LNCaP clone FGC (cell line): ENCODE data around the gene CAMK2A.

Experiments
- DNase-seq: peaks from one replicate; pipeline ENCODE4 v3.0.0-alpha.2; 2011; ENCODE audit warnings: low read depth
- H3K4me3 ChIP-seq: 2 replicates; pipeline ENCODE4 v1.5.1; 2011; ENCODE audit warnings: mild to moderate bottlenecking, low read depth, low read length, control low read depth
- TF ChIP-seq, protein P1 (sequence below): IDR thresholded peaks from 2 replicates; pipeline ENCODE4 v1.5.1; 2012; ENCODE audit warnings: mild to moderate bottlenecking; ENCODE audit not compliant: control insufficient read depth, insufficient read depth; ENCODE audit errors: extremely low read depth

The CAMK2A gene

GRCh38 chr5:150297236-150297890, 7.8 kb upstream of the CAMK2A start:
- no peak overlapping the region for H3K4me3 ChIP-seq
- TF ChIP-seq, protein P1, sequence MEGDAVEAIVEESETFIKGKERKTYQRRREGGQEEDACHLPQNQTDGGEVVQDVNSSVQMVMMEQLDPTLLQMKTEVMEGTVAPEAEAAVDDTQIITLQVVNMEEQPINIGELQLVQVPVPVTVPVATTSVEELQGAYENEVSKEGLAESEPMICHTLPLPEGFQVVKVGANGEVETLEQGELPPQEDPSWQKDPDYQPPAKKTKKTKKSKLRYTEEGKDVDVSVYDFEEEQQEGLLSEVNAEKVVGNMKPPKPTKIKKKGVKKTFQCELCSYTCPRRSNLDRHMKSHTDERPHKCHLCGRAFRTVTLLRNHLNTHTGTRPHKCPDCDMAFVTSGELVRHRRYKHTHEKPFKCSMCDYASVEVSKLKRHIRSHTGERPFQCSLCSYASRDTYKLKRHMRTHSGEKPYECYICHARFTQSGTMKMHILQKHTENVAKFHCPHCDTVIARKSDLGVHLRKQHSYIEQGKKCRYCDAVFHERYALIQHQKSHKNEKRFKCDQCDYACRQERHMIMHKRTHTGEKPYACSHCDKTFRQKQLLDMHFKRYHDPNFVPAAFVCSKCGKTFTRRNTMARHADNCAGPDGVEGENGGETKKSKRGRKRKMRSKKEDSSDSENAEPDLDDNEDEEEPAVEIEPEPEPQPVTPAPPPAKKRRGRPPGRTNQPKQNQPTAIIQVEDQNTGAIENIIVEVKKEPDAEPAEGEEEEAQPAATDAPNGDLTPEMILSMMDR, result no peak
- DNase-seq, result no peak

GRCh38 chr5:150296496-150296895, 6.9 kb upstream of the CAMK2A start:
- no peak for DNase-seq
- TF ChIP-seq, protein P1, result no peak
- H3K4me3 ChIP-seq, result no peak overlapping the region

DNA sequence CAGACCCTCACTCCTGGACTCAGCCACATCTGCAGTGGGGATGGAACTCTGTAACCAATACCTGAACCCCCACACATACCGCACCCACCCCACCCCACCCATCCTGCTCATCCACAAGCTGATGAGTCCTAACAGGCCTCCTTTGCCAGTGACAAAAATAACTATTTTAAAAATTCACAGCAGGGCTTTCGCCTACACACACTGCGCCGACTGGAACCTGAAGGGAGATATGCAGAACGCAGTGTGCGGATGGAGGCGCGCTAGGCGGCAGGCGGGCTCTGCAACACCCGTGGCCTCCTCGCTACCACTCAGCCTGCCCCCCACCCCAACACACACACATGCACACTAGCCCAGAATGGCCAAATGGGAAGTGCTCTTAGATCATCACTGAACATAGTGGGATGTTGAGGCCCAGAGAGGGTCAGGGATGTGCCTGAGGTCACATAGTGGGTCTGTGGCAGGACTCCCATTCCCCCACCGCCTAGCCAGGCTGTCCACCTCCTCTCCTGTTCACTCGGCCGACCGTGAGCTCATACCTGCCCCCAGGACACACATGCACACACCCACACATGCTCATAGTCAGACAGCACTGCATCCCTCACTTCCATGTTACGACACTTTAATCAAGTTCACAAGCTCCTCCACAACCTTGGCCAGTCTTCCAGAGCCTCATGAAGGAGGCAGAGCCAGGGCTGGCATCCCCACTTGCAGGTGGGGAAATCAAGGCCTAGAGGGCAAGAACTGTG, 6.3 kb upstream of the CAMK2A start:
- H3K4me3 ChIP-seq, result no peak overlapping the region
- DNase-seq, result no peak
- TF ChIP-seq, protein P1, result no peak

GRCh38 chr5:150295172-150295634, 5.6 kb upstream of the CAMK2A start:
- no peak overlapping the region for H3K4me3 ChIP-seq
- no peak for DNase-seq
- TF ChIP-seq, protein P1, result no peak

GRCh38 chr5:150294551-150295071, 5.0 kb upstream of the CAMK2A start:
- no peak overlapping the region for H3K4me3 ChIP-seq
- TF ChIP-seq, protein P1, result no peak
- no peak for DNase-seq

GRCh38 chr5:150293091-150293941, 3.7 kb upstream of the CAMK2A start:
- DNase-seq, result no peak
- no peak overlapping the region for H3K4me3 ChIP-seq
- TF ChIP-seq, protein P1, result no peak
